ENCODE measurements around the gene SLC25A29.
A peak's percentile ranks its signal among the peaks of the same experiment; 100 is the strongest.

Gene SLC25A29

GRCh38 chr14:100339766-100340422, 33.6 kb upstream of the SLC25A29 start:
- no peak for TF ChIP-seq CTCF (IDR thresholded peaks at IDR 0.05; ENCODE audit: borderline replicate concordance, control extremely low read depth, extremely low read depth, insufficient read depth, missing control alignments)
- in situ Hi-C loops (cut with MboI; ENCODE audit: low sequenced_read_pairs, unreplicated experiment) = no loop called here
- DNase-seq (ENCODE audit: low spot score) = no peak

GRCh38 chr14:100336618-100337530, 30.6 kb upstream of the SLC25A29 start:
- in situ Hi-C loops (cut with MboI; ENCODE audit: low sequenced_read_pairs, unreplicated experiment) = no loop called here
- peak; percentile 75 for DNase-seq (ENCODE audit: low spot score)
- no peak for TF ChIP-seq CTCF (IDR thresholded peaks at IDR 0.05; ENCODE audit: borderline replicate concordance, control extremely low read depth, extremely low read depth, insufficient read depth, missing control alignments)

- no peak for TF ChIP-seq CTCF (IDR thresholded peaks at IDR 0.05; ENCODE audit: borderline replicate concordance, control extremely low read depth, extremely low read depth, insufficient read depth, missing control alignments)
- in situ Hi-C loops (cut with MboI; ENCODE audit: low sequenced_read_pairs, unreplicated experiment) = no loop called here
- DNase-seq (ENCODE audit: low spot score) = no peak
Measured at GRCh38 chr14:100334904-100335303, 28.7 kb upstream of the SLC25A29 start.

- TF ChIP-seq CTCF (IDR thresholded peaks at IDR 0.05; ENCODE audit: borderline replicate concordance, control extremely low read depth, extremely low read depth, insufficient read depth, missing control alignments) = no peak
- in situ Hi-C loops (cut with MboI; ENCODE audit: low sequenced_read_pairs, unreplicated experiment) = no loop called here
- no peak for DNase-seq (ENCODE audit: low spot score)
Measured at GRCh38 chr14:100333827-100334226, 27.6 kb upstream of the SLC25A29 start.

- TF ChIP-seq CTCF (IDR thresholded peaks at IDR 0.05; ENCODE audit: borderline replicate concordance, control extremely low read depth, extremely low read depth, insufficient read depth, missing control alignments) = no peak
- DNase-seq (ENCODE audit: low spot score) = no peak
- in situ Hi-C loops (cut with MboI; ENCODE audit: low sequenced_read_pairs, unreplicated experiment) = no loop called here
Measured at GRCh38 chr14:100333311-100333710, 27.1 kb upstream of the SLC25A29 start.

- no peak for TF ChIP-seq CTCF (IDR thresholded peaks at IDR 0.05; ENCODE audit: borderline replicate concordance, control extremely low read depth, extremely low read depth, insufficient read depth, missing control alignments)
- in situ Hi-C loops (cut with MboI; ENCODE audit: low sequenced_read_pairs, unreplicated experiment) = no loop called here
- peak; percentile 81 for DNase-seq (ENCODE audit: low spot score)
Measured at GRCh38 chr14:100332797-100333196, 26.6 kb upstream of the SLC25A29 start.

Measured in GM13976 (cell line).